Measurements from ENCODE around the gene BMP2K.

Gene BMP2K

GRCh38 chr4:78806943-78807460 lies 30.9 kb downstream of the BMP2K start:
- TF ChIP-seq, protein P1, sequence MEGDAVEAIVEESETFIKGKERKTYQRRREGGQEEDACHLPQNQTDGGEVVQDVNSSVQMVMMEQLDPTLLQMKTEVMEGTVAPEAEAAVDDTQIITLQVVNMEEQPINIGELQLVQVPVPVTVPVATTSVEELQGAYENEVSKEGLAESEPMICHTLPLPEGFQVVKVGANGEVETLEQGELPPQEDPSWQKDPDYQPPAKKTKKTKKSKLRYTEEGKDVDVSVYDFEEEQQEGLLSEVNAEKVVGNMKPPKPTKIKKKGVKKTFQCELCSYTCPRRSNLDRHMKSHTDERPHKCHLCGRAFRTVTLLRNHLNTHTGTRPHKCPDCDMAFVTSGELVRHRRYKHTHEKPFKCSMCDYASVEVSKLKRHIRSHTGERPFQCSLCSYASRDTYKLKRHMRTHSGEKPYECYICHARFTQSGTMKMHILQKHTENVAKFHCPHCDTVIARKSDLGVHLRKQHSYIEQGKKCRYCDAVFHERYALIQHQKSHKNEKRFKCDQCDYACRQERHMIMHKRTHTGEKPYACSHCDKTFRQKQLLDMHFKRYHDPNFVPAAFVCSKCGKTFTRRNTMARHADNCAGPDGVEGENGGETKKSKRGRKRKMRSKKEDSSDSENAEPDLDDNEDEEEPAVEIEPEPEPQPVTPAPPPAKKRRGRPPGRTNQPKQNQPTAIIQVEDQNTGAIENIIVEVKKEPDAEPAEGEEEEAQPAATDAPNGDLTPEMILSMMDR (IDR thresholded peaks at IDR 0.05; ENCODE audit: low read depth, low read length): no peak

GRCh38 chr4:78809295-78809694 lies 33.1 kb downstream of the BMP2K start:
- TF ChIP-seq, protein P1 (IDR thresholded peaks at IDR 0.05; ENCODE audit: low read depth, low read length): no peak
- H3K4me3 ChIP-seq (ENCODE audit: low read depth, low read length): no peak overlapping the region

More at GRCh38 chr4:78806943-78807460, 30.9 kb downstream of the BMP2K start:
- H3K4me3 ChIP-seq (ENCODE audit: low read depth, low read length): no peak overlapping the region

DNA sequence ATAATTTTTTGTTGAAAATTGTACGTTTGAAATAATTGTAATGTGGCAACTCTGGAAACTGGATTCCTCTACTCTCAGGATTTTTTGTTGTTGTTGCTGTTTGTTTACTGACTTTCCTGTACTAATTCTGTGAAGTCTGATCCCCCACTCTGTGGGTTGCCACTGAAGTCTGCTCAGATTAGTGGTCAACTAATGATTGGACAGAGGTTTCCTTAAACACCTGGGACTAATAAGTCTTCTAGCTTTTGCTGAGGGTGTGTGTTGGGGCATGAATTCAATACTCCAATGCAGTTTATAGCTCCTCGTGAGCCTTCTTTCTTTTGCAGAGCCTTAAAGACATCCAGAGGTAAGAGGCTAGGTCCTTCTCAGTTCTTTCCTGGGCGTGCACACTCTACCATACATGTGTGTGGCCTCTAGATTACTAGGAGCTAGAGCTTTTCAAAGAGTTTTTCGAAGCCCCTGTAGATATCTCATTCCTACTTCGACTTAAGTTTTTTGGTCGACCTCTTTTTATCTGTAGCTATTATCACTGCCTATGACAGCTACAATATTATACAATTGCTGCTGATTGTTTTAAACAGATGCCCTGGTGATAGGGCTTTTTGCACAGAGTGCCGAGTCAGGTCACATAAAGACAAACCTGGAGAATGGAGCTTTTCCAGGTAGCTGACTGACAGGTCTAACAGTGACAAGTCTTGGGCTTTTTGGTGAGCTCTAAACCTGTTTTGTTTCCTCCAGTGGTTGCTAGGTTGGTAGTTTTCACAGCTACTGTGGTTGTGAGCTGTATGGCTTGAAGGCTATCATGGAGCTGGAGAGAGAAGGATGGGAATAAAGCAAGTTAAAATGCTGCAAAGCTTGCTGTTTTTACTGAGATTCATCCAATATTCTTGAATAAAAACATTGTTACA lies 34.0 kb downstream of the BMP2K start:
- TF ChIP-seq, protein P1 (IDR thresholded peaks at IDR 0.05; ENCODE audit: low read depth, low read length): no peak

DNA sequence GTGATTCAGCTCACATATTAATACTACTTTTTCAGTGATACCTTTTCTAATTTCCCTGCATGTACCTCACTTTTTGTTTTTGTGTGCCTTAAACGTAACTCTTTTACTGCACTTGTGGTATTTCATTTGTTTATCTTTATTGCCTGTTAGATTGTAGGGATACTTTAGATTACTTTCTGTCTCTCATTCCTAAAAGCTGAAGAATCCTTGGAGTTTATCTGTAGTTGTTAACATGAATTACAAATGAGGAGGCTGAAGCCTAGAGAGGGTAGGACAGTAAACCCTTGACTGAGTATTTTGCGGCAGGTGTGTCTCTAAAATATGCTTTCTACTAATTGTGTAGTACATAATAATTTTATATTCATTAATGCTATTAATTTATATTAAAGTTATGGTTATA lies 34.9 kb downstream of the BMP2K start:
- TF ChIP-seq, protein P1 (IDR thresholded peaks at IDR 0.05; ENCODE audit: low read depth, low read length): no peak
- H3K4me3 ChIP-seq (ENCODE audit: low read depth, low read length): no peak overlapping the region

More for the DNA sequence above, 34.0 kb downstream of the BMP2K start:
- H3K4me3 ChIP-seq (ENCODE audit: low read depth, low read length): no peak overlapping the region

DNA sequence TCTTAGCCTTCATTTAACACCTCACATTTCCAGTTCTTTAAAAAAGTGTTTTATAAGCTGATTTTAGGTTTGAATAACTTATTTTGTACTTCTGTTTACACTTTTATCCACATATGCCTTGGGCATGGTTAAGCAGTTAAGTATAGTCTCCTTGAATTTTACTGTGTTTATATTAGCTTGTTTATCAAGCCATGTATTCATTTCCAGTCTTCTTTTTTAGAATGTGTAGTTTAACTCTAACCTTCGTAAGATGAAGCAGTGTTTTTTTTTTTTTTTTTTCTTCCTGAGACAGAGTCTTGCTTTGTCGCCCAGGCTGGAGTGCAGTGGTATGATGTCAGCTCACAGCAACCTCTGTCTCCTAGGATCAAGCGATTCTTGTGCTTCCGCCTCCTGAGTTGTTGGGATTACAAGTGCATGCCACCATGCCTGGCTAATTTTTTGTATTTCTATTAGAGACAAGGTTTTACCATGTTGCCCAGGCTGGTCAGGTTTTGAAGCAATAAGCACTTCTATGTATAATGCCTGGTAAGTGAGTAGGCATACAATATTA lies 42.5 kb downstream of the BMP2K start:
- TF ChIP-seq, protein P1 (IDR thresholded peaks at IDR 0.05; ENCODE audit: low read depth, low read length): no peak
- H3K4me3 ChIP-seq (ENCODE audit: low read depth, low read length): no peak overlapping the region

DNA sequence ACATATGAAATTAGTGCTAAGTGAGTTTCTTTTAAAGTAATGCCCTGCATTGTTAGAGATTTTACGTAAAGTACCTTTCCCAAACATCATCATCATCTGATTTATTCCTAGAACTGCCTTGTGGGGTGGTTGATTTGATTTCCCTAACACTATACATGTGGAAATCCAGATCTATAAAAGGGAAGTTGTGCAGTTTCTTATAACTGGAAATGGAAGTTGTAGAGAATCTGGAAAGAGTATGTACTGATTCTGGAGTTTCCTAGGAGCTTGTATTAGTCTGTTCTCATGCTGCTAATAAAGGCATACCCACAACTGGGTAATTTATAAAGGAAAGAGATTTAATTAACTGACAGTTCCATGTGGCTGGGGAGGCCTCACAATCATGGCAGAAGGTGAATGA lies 47.9 kb downstream of the BMP2K start:
- H3K4me3 ChIP-seq (ENCODE audit: low read depth, low read length): no peak overlapping the region
- TF ChIP-seq, protein P1 (IDR thresholded peaks at IDR 0.05; ENCODE audit: low read depth, low read length): no peak

GRCh38 chr4:78827191-78827590 lies 51.0 kb downstream of the BMP2K start:
- H3K4me3 ChIP-seq (ENCODE audit: low read depth, low read length): no peak overlapping the region
- TF ChIP-seq, protein P1 (IDR thresholded peaks at IDR 0.05; ENCODE audit: low read depth, low read length): no peak
